SK-MEL-5 (cell line): ENCODE data around the gene RAPGEF6. TPM values are rescaled to one million over a fixed set of nuclear protein-coding genes. Genes with fewer than 3 reads are reported as not detected.
"Not testable (repeated sequence)": the region's sequence is repeated elsewhere in the genome, so short reads cannot be mapped to it uniquely, and the experiment has no call there.

ENCODE experiments used
- DNase-seq: peaks from one replicate; pipeline ENCODE4 v3.0.0-alpha.2; 2016; ENCODE audit warnings: low read depth, low spot score
- in situ Hi-C: cut with HindIII; loops from 2 replicates; pipeline ENCODE4 v1.10.0; 2016; ENCODE audit warnings: low sequenced_read_pairs, high pct_unique_total_duplicates, low pct_unique_long_range_greater_than_20kb
- total RNA-seq: library from RNA; depleted of rRNA; stranded (reverse); fragments of >200 nt; shearing (Covaris generic); gene quantifications from 2 replicates; pipeline ENCODE4 v1.2.3, GENCODE V29; 2014

RAPGEF6 gene
- total RNA-seq, 1 experiment from 2014 or later = 15.0 TPM

DNA sequence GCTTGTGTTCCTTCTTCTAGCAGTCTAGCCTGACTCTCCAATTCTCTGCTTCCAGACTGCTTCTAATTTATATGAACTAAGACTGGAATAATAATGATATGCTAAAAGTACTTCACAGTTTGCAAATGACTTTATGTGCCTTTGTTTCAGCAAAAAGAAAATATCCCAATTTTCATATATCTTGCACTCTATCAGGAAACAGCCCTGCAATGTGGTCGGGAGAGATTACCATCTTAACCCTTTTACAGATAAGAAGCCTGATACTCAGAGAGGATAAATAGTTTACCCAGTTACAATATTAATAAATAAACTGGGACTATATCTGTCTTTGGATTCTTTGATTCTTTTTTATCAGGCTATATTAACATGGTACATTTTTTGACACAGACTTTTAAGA lies 245.2 kb downstream of the RAPGEF6 start:
- in situ Hi-C loops = no loop called here

DNA sequence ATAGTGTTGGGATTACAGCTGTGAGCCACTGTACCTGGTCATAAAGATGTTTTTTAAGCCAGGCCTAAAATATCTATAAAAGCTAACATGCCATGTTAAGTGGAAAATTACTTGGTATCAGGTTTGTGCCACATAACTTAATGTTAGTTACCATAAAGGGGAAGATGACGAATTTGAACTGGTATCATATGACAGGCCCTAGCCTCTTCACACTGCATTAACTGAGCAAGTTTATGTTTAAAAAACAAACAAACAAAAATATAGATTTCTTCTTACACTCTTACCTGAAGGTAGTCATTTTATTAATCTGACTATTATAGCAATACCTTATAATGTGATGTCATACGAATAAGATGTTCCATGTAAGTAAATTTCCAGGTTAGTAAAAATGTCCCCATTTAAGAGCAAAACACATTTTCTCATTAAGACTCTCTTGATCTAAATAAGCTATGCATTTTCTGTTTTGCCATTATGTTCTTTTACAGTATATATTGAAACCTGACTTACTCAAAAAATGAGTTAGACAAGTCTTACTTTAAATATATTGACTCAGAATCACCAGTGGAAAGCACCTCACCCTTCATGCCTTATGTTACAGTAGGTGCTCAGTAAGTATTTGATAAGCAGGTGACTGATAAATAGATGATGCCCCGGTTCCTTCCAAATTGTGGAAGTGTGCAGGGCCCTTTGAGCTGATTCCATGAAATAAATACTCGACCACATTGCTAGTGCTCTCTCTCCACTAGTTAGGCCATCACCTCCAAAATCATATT lies 245.7 kb downstream of the RAPGEF6 start:
- DNase-seq = no peak
- in situ Hi-C loops = no loop called here

More for the DNA sequence above, 245.2 kb downstream of the RAPGEF6 start:
- DNase-seq = no peak

DNA sequence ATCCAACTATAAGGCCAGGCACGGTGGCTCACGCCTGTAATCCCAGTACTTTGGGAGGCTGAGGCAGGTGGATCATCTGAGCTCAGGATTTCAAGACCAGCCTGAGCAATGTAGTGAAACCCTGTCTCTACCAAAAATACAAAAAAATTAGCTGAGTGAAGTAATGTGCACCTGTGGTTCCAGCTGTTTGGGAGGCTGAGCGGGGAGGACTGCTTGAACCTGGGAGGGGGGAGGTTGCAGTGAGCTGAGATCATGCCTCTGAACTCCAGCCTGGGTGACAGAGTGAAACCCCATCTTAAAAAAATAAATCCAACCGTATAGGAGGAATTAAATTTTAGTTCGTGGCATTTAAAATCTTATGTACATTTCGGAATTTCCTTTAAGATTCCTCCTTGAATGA lies 247.8 kb downstream of the RAPGEF6 start:
- in situ Hi-C loops = no loop called here
- no peak for DNase-seq

DNA sequence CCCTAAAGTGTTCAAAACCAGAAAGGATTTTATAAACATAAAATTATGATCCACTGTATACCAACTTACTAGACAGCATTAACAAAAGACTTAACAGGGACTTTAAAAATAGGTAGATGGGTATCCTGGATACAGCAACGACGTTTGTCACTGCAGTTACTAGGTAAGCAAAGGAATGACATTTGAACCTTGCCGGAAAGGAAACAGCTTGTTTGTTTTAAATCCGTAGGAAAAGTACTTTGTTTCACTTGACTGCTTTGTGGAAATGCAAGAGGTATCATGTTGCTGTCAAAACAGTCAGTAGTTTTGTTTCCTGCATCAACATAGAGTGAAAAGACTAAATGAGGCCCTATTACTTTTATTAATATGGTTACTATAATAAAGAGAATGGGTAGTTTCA lies 248.2 kb downstream of the RAPGEF6 start:
- no peak for DNase-seq
- in situ Hi-C loops = no loop called here

DNA sequence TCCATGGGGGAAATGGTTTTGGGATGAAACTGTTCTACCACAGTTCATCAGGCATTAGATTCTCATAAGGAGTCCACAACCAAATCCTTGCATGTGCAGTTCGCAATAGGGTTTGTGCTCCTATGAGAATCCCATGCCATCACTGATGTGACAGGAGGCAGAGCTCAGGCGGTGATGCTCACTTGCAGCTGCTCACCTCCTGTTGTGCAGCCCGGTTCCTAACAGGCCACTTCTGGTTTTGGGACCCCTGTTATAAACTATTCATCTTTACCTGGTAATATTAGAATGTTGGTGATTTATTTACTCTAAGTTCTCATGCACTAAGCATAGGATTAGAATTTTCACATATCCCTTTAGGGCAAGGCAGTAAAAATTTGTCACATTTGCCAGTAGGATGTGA lies 248.9 kb downstream of the RAPGEF6 start:
- in situ Hi-C loops = no loop called here
- DNase-seq = no peak

DNA sequence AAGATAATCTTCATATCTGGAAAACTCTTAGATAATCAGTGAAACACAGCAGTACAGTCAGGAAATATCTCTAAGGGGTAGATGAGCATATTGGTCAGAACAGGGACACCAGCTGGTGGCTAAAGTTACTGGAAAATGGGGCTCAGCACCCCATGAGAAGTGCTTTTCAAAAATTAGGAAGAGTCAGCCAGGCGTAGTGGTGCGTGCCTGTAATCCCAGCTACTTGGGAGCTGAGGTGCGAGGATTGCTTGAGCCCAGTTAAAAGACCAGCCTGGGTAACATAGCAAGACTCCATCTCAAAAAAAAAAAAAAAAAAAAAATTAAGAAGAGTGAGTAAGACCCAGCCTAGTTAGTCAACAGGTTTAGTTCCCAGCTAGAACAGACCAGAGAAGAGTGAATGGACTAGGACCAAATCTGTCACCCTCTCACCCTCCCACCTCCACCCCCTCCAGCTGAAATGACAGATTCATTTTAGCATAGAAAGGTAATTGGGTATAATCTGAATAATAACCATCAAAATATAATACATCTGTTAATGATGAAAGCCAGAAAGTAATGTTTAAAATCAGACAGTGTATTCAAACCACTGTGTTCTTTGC lies 250.3 kb downstream of the RAPGEF6 start:
- in situ Hi-C loops = no loop called here
- no peak for DNase-seq

DNA sequence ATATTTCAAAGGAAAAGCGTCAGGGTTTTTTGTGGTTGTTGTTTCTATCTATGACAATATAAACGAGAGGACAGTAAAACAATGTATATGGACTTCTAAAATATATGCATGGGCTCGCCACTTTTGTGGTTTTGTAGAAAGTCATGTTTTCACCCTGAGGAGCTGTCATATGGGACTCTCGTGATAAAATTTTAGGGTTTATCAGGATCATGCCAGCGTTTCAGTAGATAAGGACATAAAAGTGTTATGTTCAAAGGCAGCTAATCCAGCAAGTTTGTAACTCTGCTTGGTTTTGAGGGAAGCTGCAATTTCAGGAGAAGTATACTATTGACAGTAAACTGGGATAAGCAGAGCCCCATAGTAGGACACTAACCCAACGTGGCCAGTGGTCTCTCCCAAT lies 250.9 kb downstream of the RAPGEF6 start:
- in situ Hi-C loops = no loop called here
- DNase-seq = no peak

DNA sequence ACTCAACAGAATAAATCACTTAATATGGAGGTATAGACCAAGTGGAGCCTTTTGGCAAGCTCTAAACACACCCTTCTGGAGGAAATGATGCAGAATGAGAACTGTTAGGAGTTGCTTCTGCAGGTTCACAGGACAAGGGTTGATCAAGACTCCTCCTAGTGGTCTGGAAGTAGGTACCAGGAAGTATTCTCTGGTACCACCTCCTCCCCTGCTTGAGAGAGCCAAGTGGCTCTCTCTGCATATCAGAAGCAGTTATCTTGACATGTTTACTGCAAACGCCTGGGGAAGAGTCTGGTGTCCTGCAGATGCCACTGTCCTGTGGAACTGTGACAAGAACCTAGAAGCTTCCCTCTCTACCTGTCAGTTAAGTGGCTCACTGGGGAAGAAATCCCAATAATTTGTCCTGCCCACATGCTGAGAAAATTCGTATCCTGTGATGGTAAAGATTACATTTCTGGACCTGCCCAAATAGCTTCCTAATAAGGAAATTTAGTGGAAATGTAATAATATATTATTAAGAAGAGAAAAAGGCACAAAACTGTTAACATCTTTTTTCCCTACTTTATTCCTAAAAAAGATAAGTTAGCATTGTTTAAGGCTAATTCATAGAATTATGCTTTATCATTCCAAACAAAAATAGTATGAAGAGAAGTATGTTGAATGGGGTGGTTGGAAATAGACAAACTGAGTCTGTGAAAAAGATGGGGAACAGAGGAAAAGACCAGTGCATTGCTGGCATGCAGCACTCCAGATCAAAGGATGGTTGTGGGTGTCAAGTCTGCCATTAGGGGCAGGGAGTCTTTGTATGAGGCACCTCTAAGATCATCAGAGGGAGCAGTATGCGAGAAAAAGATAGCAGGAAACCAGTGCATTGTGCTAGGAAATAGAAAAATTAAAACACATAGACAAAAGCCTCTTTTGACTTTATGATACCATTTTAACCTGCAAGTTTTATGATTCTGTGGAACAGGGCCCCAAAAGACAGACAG lies 252.3 kb downstream of the RAPGEF6 start:
- peak; percentile 82 for DNase-seq
- in situ Hi-C loops = no loop called here

DNA sequence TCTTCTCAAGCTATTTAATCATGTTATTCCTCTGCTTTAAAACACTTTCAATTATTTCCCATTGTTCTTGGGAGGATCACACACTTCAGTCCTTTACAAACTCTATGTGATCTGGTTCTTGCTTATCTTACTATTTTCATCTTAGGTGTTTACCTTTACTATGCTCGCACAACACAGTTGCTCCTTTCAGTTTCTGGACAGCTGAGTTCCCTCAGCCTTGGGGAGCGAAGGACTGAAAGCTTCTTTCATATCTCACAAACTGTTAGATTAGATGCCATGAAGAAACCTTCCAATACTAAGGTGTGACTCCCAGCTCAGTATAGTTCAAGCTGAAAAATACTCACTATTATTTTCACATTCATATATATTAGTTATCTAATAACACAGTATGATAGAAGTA lies 253.3 kb downstream of the RAPGEF6 start:
- in situ Hi-C loops = no loop called here
- DNase-seq = no peak

DNA sequence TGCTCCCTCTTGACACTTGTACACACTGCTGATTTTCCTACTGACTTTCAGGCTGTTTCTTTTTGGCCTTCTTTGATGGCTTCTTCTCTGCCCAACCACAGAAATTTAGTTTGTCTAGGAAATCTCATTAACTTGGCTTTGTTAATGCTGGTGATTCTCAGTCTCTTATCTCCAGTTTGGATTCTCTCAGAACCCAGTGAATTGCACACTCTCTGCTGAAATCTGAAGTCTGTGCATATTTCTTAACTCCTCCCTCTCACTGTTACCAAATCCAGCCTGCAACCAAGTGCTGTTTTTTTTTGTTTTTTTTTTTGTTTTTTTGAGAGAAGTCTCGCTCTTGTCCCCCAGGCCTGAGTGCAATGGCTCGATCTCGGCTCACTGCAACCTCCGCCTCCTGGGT lies 254.0 kb downstream of the RAPGEF6 start:
- DNase-seq = no peak
- in situ Hi-C loops = no loop called here

DNA sequence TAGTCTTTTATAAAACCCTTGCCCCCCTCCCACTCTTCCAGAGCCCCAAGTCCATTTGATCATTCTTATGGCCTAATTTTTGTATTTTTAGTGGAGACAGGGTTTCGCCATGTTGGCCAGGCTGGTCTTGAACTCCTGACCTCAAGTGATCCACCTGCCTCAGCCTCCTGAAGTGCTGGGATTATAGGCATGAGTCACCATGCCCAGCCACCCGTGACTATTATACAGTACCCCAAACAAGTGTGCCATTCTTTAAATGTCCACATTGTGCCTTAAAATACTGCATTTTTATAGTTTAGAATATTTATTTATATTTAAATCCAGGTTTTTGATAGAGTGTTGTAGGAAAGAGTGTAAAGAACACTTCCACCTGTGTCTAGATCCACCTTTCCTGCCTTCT lies 254.8 kb downstream of the RAPGEF6 start:
- in situ Hi-C loops, DNase-seq: not testable (repeated sequence)

DNA sequence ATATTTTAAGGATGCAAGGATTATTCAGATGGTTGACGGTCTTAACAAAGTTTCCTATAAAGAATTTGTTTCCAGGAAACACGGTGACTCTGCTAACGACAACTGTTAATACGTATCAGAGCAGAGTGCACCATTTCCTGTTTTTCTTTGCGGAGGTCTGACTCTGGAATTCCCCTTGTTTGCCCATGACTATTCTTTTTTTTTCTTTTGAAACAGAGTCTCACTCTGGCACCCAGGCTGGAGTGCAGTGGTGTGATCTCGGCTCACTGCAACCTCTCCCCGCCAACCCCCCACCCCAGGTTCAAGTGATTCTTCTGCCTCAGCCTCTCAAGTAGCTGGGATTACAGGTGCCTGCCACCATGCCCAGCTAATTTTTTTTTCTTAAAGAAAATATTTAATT lies 255.3 kb downstream of the RAPGEF6 start:
- in situ Hi-C loops = no loop called here
- no peak for DNase-seq

DNA sequence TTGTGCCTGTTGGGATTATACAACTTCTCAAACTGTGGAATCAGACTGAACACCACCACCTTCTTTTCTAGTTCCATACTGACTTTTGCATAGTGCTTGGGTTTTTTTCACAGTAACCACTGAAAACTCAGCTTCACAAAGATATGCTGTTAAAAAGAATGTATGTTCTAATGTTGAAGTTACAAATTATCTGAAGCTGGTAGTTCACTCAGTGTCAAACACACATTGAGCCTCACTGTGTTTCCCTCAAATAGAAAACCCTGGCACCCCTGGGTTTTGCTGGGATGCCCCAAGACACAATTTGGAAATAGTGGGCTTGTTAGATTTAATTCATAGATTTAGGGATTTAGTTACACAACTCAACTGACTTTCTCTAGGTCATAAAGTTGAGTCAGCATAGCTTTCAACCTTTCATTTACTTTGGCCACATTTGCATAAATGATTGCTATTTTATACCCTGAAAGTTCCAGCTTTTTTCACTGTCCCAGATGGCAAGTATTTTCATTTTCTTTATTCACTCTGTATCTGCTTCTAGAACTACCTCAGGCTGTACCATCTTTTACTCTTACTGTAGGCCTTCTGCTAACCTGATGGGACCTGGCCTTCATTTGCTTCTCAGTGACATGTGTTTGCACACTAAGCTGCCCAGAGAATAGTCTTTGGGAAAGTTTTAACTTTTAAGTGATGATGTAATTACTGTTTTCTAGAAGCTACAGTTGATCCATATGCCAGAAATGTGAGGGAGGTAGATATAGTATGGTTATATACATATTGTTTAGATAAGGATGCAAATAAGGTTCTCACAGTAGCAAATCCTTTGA lies 256.1 kb downstream of the RAPGEF6 start:
- DNase-seq = no peak
- in situ Hi-C loops = no loop called here

DNA sequence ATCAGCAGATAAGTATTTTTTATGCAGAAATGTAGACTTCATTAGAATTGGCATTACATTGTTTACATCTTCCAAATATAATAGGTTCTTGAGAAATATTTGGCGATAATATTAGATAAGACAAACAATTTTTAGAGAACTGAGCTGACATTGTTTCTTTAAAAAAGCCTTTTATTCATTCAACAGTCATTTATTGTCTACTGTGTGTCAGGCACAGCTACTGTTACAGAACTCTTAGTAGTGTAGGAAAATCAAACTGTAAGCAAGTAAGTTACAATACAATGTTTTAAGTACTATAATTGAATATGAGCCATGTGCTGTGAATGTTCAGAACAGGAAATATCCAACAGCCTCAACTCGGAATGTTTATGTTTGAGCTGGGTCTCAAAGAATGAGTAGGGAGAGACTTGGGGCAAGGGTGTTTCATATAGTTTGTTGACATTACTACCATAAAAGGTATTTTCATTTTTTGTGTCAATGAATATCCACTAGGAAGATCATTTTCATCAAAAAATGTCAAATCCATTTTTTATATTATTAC lies 257.2 kb downstream of the RAPGEF6 start:
- in situ Hi-C loops = no loop called here

DNA sequence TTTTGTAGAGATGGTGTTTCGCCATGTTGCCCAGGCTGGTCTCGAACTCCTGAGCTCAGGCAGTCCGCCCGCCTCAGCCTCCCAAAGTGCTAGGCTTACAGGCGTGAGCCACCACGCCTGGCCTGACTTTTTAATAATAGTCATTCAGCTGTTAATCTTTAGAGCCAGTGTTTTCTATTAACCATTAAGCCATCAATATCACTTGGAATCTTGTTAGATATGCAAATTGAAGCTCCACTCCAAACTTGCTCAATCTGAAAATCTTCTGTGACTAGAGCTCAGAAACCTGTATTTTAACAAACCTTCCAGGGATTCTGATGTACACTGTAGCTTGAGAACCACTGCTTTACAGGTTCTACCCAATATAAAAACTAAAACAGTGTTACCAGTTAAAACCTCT lies 257.7 kb downstream of the RAPGEF6 start:
- in situ Hi-C loops = no loop called here

More for the DNA sequence above, 257.2 kb downstream of the RAPGEF6 start:
- peak; percentile 39 for DNase-seq

DNA sequence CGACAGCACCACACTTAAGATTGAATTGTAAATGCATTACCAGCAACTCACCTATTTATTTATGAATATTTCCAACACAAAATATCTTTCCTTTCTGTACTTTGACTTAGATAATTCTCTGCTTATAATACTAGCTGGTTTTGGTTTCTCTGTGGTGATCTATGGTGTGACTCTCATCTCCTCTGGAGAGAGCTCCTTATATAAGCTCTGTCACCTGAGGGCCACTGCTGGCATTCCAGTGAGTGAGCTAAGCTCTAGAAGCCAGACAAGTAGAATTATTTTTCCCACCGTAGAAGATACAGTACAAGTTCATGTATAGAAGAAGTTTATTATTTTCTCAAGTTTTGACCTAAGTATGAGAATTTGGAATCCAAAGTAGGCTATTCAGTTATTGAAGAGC lies 259.7 kb downstream of the RAPGEF6 start:
- in situ Hi-C loops = no loop called here
- no peak for DNase-seq

More for the DNA sequence above, 257.7 kb downstream of the RAPGEF6 start:
- no peak for DNase-seq
